GM10847 (cell line): ENCODE results near the gene CELSR2.
A peak's percentile ranks its signal among the peaks of the same experiment; 100 is the strongest.

ENCODE experiments used
- POLR2A ChIP-seq: IDR thresholded peaks from 2 replicates; pipeline ENCODE4 v1.6.1; 2011; ENCODE audit not compliant: insufficient read length; ENCODE audit errors: extremely low read depth

Gene CELSR2, protein sequence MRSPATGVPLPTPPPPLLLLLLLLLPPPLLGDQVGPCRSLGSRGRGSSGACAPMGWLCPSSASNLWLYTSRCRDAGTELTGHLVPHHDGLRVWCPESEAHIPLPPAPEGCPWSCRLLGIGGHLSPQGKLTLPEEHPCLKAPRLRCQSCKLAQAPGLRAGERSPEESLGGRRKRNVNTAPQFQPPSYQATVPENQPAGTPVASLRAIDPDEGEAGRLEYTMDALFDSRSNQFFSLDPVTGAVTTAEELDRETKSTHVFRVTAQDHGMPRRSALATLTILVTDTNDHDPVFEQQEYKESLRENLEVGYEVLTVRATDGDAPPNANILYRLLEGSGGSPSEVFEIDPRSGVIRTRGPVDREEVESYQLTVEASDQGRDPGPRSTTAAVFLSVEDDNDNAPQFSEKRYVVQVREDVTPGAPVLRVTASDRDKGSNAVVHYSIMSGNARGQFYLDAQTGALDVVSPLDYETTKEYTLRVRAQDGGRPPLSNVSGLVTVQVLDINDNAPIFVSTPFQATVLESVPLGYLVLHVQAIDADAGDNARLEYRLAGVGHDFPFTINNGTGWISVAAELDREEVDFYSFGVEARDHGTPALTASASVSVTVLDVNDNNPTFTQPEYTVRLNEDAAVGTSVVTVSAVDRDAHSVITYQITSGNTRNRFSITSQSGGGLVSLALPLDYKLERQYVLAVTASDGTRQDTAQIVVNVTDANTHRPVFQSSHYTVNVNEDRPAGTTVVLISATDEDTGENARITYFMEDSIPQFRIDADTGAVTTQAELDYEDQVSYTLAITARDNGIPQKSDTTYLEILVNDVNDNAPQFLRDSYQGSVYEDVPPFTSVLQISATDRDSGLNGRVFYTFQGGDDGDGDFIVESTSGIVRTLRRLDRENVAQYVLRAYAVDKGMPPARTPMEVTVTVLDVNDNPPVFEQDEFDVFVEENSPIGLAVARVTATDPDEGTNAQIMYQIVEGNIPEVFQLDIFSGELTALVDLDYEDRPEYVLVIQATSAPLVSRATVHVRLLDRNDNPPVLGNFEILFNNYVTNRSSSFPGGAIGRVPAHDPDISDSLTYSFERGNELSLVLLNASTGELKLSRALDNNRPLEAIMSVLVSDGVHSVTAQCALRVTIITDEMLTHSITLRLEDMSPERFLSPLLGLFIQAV (N-terminal part only)

DNA sequence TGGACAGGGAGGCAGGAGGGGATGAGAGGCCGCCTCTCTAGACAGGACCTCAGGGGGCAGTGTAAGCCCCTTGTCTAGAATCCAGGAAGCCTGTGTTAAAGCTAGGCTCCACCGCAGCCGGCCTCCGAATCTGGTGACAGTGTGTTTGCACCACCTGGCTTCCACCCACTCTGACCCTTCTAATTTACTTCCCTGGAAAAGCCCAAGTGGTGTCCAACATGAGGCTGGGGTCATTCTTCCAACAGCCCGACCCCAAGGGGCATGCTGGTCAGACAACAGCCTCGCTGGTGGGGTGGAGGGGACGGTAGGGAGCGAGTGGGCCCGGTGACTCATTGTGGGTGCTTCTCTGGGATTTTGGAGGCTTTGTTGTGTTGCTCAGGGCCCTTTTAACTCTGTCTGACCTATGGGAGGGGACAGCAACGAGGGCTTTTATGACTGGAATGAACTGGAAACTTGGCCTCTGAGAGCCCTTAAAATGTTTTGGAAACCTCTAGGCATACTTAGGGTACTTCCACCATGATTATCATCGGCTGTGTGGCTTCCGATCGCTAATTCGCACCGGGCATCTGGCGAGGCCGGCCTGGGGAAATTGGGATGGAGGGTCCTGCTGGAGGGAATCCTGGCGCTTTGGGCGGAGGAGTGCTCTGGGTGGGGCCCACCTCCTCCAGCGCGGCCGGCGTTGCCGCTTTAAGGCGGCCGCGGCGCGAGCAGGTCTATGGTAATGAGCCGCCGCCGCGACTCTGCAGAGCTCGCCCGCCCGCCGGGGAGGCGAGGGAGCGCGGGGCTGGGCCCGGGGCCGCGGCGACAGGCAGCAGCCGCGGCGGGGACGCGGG lies at the start of gene CELSR2:
Gene CELSR2, plus strand, starts transcription at position 743 of the 833 bp plus-strand sequence. CDS start 541 bp downstream, outside the sequence.
- no peak for TF ChIP-seq POLR2A

DNA sequence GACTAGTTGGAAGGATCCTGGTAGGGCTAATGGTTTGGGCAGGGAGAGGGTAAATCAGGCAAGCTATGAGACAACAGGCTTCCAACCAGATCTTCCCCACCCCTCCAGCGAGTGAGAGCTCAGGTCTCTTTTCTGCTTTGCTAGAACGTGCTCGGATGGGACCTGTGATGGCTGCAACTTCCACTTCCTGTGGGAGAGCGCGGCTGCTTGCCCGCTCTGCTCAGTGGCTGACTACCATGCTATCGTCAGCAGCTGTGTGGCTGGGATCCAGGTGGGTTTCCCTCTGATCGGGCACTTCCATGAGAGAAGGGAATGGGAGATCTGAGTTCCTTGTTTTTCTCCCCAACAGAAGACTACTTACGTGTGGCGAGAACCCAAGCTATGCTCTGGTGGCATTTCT lies 49.6 kb upstream of the CELSR2 start:
- TF ChIP-seq POLR2A, result no peak

DNA sequence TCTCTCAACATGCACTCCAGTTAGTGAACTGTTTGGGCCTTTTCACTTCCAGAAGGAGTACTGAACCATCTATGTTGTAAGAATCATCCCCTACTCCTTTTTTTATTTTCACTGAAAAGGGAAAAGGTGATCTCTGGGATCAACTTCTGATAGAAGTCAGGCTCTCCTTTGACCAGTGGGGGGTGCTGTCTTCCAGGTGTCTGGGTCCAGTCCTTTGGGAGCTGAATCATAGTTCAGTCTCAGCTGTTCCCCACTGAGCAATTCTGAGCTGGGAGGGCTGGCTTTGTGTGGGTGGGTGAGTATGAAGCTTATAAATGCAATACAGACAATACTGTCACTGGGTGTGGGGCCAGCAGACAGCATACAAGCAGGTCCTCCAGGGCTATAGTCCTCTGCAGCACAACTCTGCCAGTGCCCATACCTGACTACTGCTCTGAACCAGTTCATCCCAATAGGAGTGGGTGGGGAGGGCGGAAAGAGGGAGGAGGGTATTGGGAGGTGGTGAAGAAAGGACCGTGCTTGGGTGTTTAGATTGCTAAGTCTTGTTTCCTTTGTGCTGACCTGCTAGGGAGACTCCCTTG lies 48.1 kb upstream of the CELSR2 start:
- no peak for TF ChIP-seq POLR2A

DNA sequence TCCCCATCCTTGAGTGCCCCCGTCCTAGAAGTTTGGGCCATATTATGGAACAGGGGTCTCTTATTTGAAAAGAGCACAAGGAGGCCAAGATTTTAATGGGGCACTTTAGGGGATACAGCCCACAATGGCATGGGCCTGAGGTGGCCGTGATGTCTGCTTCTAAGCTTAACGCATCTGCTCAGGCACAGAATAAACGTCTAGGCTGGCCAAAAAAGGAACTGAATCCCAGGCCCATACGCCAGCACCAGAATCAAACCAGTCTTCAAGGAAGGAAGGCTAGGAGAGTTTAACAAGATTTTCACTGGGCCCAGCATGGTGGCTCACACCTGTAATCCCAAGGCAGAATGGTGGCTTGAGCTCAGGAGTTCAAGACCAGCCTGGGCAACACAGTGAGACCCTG lies 44.9 kb upstream of the CELSR2 start:
- TF ChIP-seq POLR2A, result no peak

DNA sequence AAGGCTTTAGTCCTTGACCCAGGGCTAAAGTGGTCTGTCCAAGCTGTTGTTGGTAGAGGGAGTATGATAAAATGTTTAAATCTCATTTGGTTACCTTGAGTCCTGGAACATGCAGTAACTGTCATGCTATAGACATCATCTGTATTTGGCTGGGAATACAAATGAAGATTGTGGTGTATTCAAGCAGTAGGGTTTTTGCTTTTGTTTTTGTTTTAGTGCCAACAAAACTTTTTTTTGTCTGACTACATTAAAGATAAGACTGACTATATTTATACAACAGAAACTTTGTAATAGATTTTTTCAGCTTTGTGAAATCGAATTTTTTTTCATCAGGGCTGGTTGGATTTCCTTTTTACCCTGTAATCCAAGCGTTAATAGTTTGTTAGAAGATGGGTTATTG lies 43.0 kb upstream of the CELSR2 start:
- no peak for TF ChIP-seq POLR2A

DNA sequence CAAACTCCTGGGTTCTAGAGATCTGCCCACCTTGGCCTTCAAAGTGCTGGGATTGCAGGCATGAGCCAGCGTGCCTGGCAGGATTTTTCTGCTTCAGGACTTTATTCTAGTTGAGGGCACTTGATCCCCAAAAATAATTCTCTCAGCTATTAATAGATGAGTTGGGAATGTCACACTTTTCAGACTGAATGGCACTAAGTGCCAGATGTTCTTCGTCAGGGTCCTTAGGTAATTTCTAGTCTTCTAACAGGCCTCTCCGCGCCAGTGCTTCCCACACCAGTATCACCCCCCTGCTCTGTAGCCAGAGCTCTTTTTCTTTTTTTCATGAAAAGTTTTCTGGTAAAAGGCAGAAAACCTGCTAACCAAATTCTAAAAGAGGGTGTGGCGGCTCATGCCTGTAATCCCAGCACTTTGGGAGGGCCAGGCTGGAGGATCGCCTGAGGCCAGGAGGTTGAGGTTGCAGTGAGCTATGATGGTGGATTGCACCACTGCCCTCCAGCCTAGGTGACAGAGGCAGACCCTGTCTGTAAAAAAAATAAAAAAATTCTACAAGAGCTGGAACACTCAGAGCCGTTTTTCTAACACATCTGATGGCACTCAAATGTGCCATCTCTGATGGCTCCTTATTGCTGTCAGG lies 41.8 kb upstream of the CELSR2 start:
- TF ChIP-seq POLR2A, result no peak

DNA sequence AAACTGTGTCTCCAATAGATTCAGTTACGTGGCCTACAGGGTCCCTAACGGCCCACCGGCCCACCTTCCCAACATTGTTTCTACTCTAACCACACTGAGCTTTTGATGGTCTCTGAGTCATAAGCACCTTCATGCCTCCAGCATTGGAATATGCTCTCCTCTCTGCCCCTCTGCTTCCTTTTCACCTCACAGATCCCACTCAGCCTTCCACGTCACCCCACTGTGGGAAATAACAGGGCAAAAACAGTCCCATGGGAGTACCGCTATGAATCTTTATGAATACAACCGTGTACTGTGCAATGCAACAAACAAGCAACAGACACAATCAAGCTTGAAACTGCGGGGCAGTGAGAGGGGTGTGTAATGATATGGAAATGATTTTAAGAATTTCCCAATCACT lies 40.9 kb upstream of the CELSR2 start:
- no peak for TF ChIP-seq POLR2A

DNA sequence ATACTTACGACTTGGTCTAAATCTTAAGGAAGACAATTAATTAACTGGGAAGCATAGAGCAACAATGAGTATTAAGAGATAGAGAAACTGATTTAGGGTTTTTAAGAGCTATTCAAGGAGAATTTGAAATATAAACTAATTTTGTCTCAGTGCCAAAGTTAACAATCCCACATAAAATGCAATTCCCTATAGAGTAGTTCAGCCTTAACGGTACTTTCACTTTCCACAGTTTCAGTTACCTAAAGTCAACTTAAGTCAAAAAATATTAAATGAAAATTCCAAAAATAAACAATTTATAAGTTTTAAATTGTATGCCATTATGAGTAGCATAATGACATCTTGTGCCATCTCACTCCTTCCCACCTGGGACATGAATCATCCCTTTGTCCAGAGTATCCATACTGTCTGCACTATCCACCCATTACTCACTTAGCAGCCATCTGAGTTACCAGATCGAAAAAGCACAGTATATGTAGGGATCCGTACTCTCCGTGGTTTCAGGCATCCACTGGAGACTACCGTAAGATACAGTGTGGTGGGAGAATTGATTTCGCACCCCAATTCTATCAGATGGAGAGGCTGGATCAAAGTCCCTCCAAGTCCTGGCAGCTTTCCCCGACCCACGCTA lies 40.4 kb upstream of the CELSR2 start:
- TF ChIP-seq POLR2A, result no peak

DNA sequence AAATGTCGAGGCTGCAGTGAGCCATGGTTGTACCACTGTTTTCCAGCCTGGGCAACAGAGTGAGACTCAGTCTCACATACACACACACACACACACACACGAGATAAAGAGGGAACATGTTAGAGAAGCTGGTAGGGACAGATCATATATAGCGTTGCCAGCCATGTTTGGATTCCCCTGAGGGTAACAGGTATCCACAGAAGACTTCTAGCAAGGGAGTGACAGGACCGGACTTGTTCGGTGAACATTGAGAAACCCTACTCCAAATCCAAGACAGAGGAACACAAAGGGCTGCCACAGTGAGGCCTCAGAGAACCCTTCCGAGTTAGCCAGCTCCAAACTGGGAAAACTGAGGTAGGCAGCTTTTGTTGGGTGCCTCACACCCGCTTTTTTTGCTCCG lies 39.3 kb upstream of the CELSR2 start:
- TF ChIP-seq POLR2A, result no peak

DNA sequence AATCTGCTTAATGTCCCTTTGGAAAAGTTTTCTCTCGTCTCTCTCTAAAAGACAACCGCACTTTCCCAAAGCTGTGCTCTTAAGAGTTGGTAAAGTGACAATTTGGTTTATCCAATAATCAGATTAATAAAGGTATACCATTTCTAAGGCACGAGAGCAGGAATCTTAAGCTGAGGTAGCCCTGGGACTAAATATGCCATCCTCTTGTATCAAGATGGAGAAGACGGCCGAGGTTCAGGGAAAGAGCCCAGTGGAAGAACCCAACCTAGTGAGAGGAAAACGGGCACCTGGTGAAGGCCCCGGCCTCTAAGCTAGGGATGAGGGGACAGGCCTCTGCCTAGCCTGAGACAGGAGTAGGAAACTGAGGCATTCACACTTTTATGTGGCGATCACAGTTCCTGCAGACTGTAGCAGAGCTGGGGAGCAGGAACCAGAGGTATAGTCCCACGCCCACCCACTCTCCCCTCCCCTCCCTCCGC lies 36.0 kb upstream of the CELSR2 start:
- no peak for TF ChIP-seq POLR2A

DNA sequence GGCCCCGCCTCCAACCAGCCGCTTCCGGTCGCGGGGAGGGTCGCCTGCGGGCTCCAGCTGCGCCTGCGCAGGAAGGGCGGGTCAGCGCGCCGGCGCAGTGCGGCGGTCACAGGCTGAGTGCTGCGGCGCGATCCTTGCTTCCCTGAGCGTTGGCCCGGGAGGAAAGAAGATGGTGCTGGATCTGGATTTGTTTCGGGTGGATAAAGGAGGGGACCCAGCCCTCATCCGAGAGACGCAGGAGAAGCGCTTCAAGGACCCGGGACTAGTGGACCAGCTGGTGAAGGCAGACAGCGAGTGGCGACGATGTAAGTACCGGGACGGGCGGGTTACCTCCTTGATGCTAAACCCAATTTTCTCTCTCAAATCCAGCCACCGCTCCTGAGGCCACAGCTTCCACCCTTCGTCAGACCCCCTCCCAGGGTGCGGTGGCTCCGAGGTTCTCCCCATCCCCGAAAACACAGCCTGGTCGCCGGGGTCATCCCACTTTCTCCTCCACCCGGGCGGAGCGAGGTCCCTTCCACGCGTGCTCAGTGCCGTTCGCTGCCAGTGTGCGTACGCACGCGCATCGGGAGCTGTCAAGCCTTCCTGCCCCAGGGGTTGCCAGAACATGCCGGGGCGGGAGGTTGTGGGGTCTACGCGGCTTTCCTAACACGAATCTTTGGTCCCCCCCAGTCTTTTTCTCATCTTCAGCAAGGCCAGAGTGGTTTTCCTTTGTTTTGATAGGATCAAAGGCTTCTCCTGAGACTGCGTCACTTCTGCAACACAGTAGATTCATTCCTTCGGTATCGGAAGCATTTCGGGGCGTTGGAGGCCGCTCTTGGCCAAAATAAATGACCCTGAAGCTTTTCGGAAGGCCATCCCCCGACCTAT lies 35.3 kb upstream of the CELSR2 start, which contains the start of gene SARS1:
Gene SARS1, plus strand, starts transcription at position 95 of the 870 bp plus-strand sequence. Its CDS starts 75 bp downstream, at position 170.
- peak; percentile 67 for TF ChIP-seq POLR2A
